ENCODE results near the gene CD63.

CD63 gene

DNA sequence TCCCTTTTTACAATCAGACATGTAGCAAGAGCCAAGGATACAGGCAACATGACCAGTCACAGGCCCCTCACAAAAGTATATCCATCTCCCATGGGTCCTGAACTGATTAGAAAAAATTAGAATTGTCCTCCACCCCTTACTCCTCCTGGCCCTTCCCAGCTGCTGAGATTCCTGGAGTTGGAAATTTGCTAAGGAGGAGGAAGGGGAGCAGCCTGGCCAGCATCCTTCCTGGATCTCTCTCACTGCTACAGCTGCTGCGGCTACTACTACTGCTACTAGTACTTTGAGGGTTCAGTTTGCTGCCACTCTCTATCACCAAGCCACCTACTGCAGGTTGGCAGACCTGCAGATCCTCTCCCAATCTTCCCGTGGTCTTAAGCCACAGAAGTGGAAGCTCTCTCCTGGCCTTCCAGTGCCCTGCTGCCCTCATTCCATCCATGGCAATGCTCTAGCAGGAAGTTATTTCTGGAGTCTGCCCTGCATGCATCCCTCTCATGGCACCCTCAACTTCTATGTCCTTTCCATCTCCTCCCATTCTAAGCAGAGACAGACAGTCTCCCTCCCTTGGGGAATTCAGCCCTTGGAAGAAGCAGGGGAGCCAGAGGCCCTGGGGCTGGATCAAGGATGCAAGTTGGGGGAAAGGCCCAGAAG lies 22.1 kb downstream of the CD63 start:
- TF ChIP-seq, protein P1, sequence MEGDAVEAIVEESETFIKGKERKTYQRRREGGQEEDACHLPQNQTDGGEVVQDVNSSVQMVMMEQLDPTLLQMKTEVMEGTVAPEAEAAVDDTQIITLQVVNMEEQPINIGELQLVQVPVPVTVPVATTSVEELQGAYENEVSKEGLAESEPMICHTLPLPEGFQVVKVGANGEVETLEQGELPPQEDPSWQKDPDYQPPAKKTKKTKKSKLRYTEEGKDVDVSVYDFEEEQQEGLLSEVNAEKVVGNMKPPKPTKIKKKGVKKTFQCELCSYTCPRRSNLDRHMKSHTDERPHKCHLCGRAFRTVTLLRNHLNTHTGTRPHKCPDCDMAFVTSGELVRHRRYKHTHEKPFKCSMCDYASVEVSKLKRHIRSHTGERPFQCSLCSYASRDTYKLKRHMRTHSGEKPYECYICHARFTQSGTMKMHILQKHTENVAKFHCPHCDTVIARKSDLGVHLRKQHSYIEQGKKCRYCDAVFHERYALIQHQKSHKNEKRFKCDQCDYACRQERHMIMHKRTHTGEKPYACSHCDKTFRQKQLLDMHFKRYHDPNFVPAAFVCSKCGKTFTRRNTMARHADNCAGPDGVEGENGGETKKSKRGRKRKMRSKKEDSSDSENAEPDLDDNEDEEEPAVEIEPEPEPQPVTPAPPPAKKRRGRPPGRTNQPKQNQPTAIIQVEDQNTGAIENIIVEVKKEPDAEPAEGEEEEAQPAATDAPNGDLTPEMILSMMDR (IDR thresholded peaks at IDR 0.05; ENCODE audit: low read depth, low read length) = no peak
- in situ Hi-C loops (cut with HindIII; ENCODE audit: low sequenced_read_pairs) = no loop called here
- no peak for DNase-seq (ENCODE audit: low read depth, low spot score)
- peak overlapping the region; percentile 53 for H3K4me3 ChIP-seq (ENCODE audit: low read depth, low read length)

DNA sequence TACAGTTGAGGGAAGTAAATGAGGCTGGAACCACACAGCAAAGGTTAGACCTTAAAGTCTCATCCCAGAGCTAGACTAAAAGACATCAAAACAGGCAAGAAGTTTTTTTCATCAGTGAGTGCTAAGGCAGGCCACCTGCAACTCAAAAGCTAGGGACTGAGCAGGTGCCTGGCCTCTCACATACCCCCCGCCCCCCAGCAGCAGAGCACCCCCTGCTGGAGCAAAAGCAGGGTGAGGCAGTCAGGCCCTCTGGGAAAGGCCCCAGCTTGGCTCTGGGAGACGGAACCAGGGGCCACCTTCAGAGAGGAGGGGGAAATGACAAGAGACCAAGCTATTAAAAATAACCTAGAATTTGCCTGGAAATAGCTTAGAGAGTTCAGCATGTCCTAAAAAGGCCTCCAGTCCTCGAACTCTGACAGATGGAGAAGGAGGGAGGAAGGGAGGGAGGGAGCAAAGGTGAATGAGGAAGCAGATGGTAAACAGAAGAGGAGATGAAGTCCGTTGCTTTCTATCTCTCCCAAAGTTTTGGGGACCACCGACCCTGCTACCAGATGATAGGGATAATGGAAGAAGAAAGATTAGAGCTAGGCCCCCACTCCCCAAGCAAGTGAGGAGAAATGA lies 22.9 kb downstream of the CD63 start:
- TF ChIP-seq, protein P1 (IDR thresholded peaks at IDR 0.05; ENCODE audit: low read depth, low read length) = peak; percentile 35
- no peak for DNase-seq (ENCODE audit: low read depth, low spot score)
- peak overlapping the region; percentile 53 for H3K4me3 ChIP-seq (ENCODE audit: low read depth, low read length)
- in situ Hi-C loops (cut with HindIII; ENCODE audit: low sequenced_read_pairs) = no loop called here

DNA sequence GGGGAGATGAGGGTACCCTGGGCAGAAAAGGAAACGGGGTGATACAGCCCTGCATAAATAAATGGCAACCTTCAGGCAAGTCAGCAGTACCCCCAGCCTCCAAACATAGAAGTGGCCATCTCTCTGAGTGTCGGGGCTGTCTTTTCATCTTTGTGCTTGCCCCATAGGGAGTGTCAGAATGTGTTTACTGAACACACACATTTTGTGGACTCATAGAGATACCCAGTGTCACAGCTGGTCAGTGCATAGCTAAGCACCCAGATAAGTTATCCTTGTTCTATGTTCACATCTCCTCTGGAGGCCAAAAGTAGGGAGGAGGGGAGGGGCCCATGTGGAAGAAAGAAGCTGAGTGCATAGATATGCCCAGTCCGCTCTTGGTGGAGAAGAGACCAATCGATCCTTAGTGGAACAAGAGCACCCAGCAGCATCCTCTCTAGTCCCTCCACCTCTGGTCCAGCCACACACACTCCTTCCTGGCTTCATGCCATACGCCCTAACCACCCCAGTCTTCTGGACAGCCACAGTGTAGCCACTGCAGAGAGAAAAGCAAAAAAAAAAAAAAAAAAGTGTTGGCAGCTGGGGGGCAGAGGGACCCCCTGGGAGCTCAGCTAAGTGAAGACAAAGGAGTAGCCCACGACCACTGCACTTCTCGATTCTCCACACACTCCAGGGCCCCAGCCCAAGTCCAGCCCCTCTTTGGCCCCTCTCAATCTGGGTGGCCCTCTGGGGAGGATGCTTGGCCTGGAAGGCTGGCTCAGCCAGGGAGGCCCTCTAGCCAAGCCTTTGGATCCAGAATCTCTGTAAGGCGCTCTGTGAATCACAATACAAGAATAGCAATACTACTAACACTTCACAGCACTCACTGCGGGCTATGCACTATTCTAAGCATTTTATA lies 23.7 kb downstream of the CD63 start:
- DNase-seq (ENCODE audit: low read depth, low spot score) = no peak
- H3K4me3 ChIP-seq (ENCODE audit: low read depth, low read length) = no peak overlapping the region
- TF ChIP-seq, protein P1 (IDR thresholded peaks at IDR 0.05; ENCODE audit: low read depth, low read length) = no peak
- in situ Hi-C loops (cut with HindIII; ENCODE audit: low sequenced_read_pairs) = no loop called here

DNA sequence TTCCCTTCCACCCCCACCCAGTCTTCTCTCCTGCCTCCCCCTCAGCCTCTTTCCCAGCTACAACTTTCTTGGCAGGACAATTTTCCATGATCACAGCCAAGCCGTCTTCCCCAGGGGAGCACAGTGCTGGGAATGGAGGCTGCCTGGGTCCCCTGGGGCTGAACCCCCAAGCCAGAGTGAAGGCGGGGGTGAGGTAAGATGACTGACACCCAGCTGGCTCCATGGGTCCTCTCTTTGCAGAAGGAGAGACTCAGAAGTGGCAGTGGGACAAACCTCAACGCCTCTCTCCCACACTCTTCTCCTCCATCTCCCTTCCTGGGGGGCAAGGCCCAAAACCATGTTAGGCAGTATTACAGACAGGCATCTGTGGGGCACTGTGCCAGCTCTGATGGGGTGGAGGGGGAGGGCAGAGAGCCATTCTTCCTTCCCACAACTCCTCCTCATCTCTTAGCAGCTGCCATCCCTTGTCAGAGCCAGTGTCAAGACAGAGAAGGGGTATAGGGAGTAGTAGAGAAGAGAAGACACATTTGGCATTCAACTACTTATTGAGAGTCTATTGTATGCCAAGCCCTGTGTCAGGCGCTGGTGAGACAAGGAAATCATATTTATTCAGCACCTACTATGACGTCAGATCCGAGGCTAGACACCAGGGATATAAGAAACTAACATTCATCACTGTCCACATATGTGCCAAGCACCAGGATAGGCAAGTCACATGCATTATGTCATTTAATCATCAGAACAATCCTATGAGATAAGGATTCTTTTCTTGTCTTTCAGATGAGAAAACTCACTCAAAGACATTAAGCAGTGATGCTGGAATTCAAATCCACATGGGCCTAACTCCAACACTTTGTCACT lies 24.7 kb downstream of the CD63 start:
- TF ChIP-seq, protein P1 (IDR thresholded peaks at IDR 0.05; ENCODE audit: low read depth, low read length) = no peak
- no peak for DNase-seq (ENCODE audit: low read depth, low spot score)
- no peak overlapping the region for H3K4me3 ChIP-seq (ENCODE audit: low read depth, low read length)
- in situ Hi-C loops (cut with HindIII; ENCODE audit: low sequenced_read_pairs) = no loop called here

DNA sequence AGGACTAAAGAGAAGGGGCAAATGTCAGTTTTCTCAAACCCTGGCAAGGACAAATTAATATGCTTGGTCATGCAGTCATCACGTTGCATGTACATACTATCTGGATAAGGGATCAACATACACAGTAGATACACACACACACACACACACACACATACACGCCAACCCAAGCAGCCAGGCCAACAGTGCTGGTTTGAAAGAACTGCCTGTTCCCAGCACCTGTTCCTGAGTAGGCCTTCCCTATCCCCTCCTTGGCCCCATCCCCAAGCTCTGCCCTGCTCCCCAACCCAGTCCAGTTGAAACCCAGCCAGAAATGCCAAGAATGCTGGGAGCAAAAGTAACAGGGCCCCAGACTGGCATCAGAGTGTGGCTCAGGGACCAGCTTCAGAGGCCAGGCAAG lies 25.5 kb downstream of the CD63 start:
- TF ChIP-seq, protein P1 (IDR thresholded peaks at IDR 0.05; ENCODE audit: low read depth, low read length) = no peak
- in situ Hi-C loops (cut with HindIII; ENCODE audit: low sequenced_read_pairs) = no loop called here
- DNase-seq (ENCODE audit: low read depth, low spot score) = no peak
- H3K4me3 ChIP-seq (ENCODE audit: low read depth, low read length) = no peak overlapping the region

DNA sequence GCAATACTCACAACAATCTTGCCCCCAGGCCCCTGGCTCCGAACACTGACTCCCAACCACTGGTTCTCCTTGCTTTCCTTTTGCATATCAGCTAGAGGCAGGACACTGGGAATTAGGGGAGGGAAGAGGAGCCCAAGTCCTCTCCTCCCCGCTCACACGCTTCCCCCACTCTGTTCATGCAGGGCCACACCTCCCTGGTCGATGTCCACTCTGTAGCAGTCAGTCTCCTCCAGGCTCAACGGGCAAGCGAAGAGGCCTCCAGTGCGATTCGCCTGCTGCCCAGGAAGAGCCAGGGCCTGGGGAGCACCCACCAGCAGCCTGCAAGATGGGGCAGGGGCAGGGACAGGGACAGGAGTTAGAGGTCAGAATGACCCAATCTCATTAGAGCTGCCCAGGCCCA lies 25.9 kb downstream of the CD63 start:
- in situ Hi-C loops (cut with HindIII; ENCODE audit: low sequenced_read_pairs) = no loop called here
- H3K4me3 ChIP-seq (ENCODE audit: low read depth, low read length) = no peak overlapping the region
- TF ChIP-seq, protein P1 (IDR thresholded peaks at IDR 0.05; ENCODE audit: low read depth, low read length) = no peak
- no peak for DNase-seq (ENCODE audit: low read depth, low spot score)
